ENCODE results near the gene AGBL1.

Gene AGBL1

GRCh38 chr15:86590461-86590860 lies 510.8 kb downstream of the AGBL1 start:
- H3K9ac ChIP-seq (ENCODE audit: low read depth, low read length), result no peak overlapping the region
- peaks cover 3% of the 10 kb centered on the region for H3K4me1 ChIP-seq (ENCODE audit: control insufficient read depth, insufficient read depth, low read length)
- H3K9me3 ChIP-seq (ENCODE audit: control insufficient read depth, insufficient read depth, low read length), result peaks cover under 1% of the 10 kb centered on the region
- H3K36me3 ChIP-seq (ENCODE audit: control insufficient read depth, insufficient read depth, low read length), result no peaks in the 10 kb centered on the region
- no peaks in the 10 kb centered on the region for H3K27me3 ChIP-seq (ENCODE audit: control insufficient read depth, insufficient read depth, low read length)
- no peak overlapping the region for H3K4me3 ChIP-seq (ENCODE audit: low read depth, low read length)

DNA sequence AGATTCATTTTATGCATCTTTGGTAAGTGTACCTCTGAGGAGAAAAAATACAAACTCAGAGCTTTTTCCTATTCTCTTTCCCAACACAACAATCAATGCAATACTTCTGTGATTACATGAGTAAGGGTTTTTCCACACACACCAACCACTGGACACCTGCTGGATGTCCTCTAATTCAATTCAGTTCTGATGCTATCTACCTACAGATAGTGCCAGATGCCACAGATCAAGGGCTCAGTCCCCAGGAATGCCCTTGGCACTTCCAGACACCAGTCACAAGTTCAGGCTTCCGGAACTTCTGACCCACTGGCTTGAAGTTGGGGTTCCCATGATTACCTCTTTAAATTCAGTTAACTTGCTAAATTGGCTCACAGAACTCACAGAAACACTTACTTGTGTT lies 511.5 kb downstream of the AGBL1 start:
- Histone ChIP-seq H3K9me3 (ENCODE audit: control insufficient read depth, insufficient read depth, low read length) (peaks cover 4% of the 10 kb centered on the region), H3K4me1 (ENCODE audit: control insufficient read depth, insufficient read depth, low read length) (peaks cover 3% of the 10 kb centered on the region), H3K36me3 (ENCODE audit: control insufficient read depth, insufficient read depth, low read length) (no peaks in the 10 kb centered on the region), H3K4me3 (ENCODE audit: low read depth, low read length) (no peak overlapping the region), H3K9ac (ENCODE audit: low read depth, low read length) (no peak overlapping the region), H3K27me3 (ENCODE audit: control insufficient read depth, insufficient read depth, low read length) (no peaks in the 10 kb centered on the region)

DNA sequence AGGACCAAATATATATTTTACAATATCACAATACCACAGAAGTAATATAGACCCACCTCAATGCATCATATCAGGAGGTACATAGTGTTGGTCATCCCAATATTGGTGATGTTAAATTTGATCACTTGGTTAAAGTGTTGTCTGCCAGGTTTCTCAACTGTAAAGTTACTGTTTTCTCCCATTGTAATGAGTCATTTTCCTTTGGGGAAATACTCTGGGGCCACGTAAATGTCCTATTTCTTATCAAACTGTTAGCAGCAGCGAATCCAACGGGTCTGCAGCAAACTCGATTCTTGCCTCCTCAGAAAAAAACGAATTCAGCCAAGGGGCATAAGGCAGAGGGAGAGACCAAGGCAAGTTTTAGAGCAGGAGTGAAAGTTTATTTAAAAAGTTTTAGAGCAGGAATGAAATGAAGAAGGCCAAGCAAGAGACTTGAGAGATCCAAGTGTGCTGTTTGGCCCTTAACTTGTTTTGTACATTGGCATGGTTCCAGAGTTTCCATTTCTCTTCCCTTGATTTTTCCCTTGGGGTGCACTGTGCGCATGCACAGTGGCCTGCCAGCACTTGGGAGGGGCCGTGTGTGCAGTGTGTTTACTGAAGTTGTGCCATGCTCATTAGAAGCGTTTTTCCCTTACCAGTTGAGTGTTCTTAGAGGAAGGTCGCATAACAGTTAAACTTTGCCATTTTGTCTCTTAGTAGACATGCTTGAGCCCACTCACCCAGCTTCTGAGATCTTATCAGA lies 512.5 kb downstream of the AGBL1 start:
- H3K9ac ChIP-seq (ENCODE audit: low read depth, low read length), result no peak overlapping the region
- no peak overlapping the region for H3K4me3 ChIP-seq (ENCODE audit: low read depth, low read length)
- H3K9me3 ChIP-seq (ENCODE audit: control insufficient read depth, insufficient read depth, low read length), result peaks cover 4% of the 10 kb centered on the region
- no peaks in the 10 kb centered on the region for H3K36me3 ChIP-seq (ENCODE audit: control insufficient read depth, insufficient read depth, low read length)
- no peaks in the 10 kb centered on the region for H3K27me3 ChIP-seq (ENCODE audit: control insufficient read depth, insufficient read depth, low read length)
- H3K4me1 ChIP-seq (ENCODE audit: control insufficient read depth, insufficient read depth, low read length), result peaks cover 3% of the 10 kb centered on the region

GRCh38 chr15:86595741-86596140 lies 516.1 kb downstream of the AGBL1 start:
- Histone ChIP-seq H3K9me3 (ENCODE audit: control insufficient read depth, insufficient read depth, low read length) (peaks cover 4% of the 10 kb centered on the region), H3K27me3 (ENCODE audit: control insufficient read depth, insufficient read depth, low read length) (no peaks in the 10 kb centered on the region), H3K4me1 (ENCODE audit: control insufficient read depth, insufficient read depth, low read length) (no peaks in the 10 kb centered on the region), H3K9ac (ENCODE audit: low read depth, low read length) (no peak overlapping the region), H3K4me3 (ENCODE audit: low read depth, low read length) (no peak overlapping the region), H3K36me3 (ENCODE audit: control insufficient read depth, insufficient read depth, low read length) (no peaks in the 10 kb centered on the region)

GRCh38 chr15:86603466-86603865 lies 523.8 kb downstream of the AGBL1 start:
- Histone ChIP-seq H3K4me1 (ENCODE audit: control insufficient read depth, insufficient read depth, low read length) (no peaks in the 10 kb centered on the region), H3K9me3 (ENCODE audit: control insufficient read depth, insufficient read depth, low read length) (no peaks in the 10 kb centered on the region), H3K9ac (ENCODE audit: low read depth, low read length) (no peak overlapping the region), H3K27me3 (ENCODE audit: control insufficient read depth, insufficient read depth, low read length) (no peaks in the 10 kb centered on the region), H3K36me3 (ENCODE audit: control insufficient read depth, insufficient read depth, low read length) (no peaks in the 10 kb centered on the region), H3K4me3 (ENCODE audit: low read depth, low read length) (no peak overlapping the region)

GRCh38 chr15:86608461-86609205 lies 529.0 kb downstream of the AGBL1 start:
- H3K27me3 ChIP-seq (ENCODE audit: control insufficient read depth, insufficient read depth, low read length), result no peaks in the 10 kb centered on the region
- H3K36me3 ChIP-seq (ENCODE audit: control insufficient read depth, insufficient read depth, low read length), result no peaks in the 10 kb centered on the region
- H3K4me3 ChIP-seq (ENCODE audit: low read depth, low read length), result no peak overlapping the region
- peaks cover 4% of the 10 kb centered on the region for H3K4me1 ChIP-seq (ENCODE audit: control insufficient read depth, insufficient read depth, low read length)
- H3K9me3 ChIP-seq (ENCODE audit: control insufficient read depth, insufficient read depth, low read length), result no peaks in the 10 kb centered on the region
- H3K9ac ChIP-seq (ENCODE audit: low read depth, low read length), result no peak overlapping the region

GRCh38 chr15:86609275-86609674 lies 529.6 kb downstream of the AGBL1 start:
- Histone ChIP-seq H3K4me3 (ENCODE audit: low read depth, low read length) (no peak overlapping the region), H3K27me3 (ENCODE audit: control insufficient read depth, insufficient read depth, low read length) (no peaks in the 10 kb centered on the region), H3K9me3 (ENCODE audit: control insufficient read depth, insufficient read depth, low read length) (no peaks in the 10 kb centered on the region), H3K9ac (ENCODE audit: low read depth, low read length) (no peak overlapping the region), H3K4me1 (ENCODE audit: control insufficient read depth, insufficient read depth, low read length) (peaks cover 4% of the 10 kb centered on the region), H3K36me3 (ENCODE audit: control insufficient read depth, insufficient read depth, low read length) (no peaks in the 10 kb centered on the region)

- Histone ChIP-seq H3K9ac (ENCODE audit: low read depth, low read length) (no peak overlapping the region), H3K9me3 (ENCODE audit: control insufficient read depth, insufficient read depth, low read length) (no peaks in the 10 kb centered on the region), H3K36me3 (ENCODE audit: control insufficient read depth, insufficient read depth, low read length) (no peaks in the 10 kb centered on the region), H3K4me3 (ENCODE audit: low read depth, low read length) (no peak overlapping the region), H3K4me1 (ENCODE audit: control insufficient read depth, insufficient read depth, low read length) (peaks cover 4% of the 10 kb centered on the region), H3K27me3 (ENCODE audit: control insufficient read depth, insufficient read depth, low read length) (no peaks in the 10 kb centered on the region)
Observed at GRCh38 chr15:86610038-86610437, 530.4 kb downstream of the AGBL1 start.

GRCh38 chr15:86611417-86612040 lies 531.9 kb downstream of the AGBL1 start:
- H3K9me3 ChIP-seq (ENCODE audit: control insufficient read depth, insufficient read depth, low read length), result no peaks in the 10 kb centered on the region
- H3K4me3 ChIP-seq (ENCODE audit: low read depth, low read length), result no peak overlapping the region
- H3K4me1 ChIP-seq (ENCODE audit: control insufficient read depth, insufficient read depth, low read length), result peaks cover 4% of the 10 kb centered on the region
- H3K9ac ChIP-seq (ENCODE audit: low read depth, low read length), result no peak overlapping the region
- no peaks in the 10 kb centered on the region for H3K27me3 ChIP-seq (ENCODE audit: control insufficient read depth, insufficient read depth, low read length)
- H3K36me3 ChIP-seq (ENCODE audit: control insufficient read depth, insufficient read depth, low read length), result no peaks in the 10 kb centered on the region

GRCh38 chr15:86615411-86615810 lies 535.7 kb downstream of the AGBL1 start:
- H3K27me3 ChIP-seq (ENCODE audit: control insufficient read depth, insufficient read depth, low read length), result no peaks in the 10 kb centered on the region
- H3K36me3 ChIP-seq (ENCODE audit: control insufficient read depth, insufficient read depth, low read length), result no peaks in the 10 kb centered on the region
- H3K9ac ChIP-seq (ENCODE audit: low read depth, low read length), result no peak overlapping the region
- H3K9me3 ChIP-seq (ENCODE audit: control insufficient read depth, insufficient read depth, low read length), result no peaks in the 10 kb centered on the region
- peaks cover 6% of the 10 kb centered on the region for H3K4me1 ChIP-seq (ENCODE audit: control insufficient read depth, insufficient read depth, low read length)
- H3K4me3 ChIP-seq (ENCODE audit: low read depth, low read length), result no peak overlapping the region

DNA sequence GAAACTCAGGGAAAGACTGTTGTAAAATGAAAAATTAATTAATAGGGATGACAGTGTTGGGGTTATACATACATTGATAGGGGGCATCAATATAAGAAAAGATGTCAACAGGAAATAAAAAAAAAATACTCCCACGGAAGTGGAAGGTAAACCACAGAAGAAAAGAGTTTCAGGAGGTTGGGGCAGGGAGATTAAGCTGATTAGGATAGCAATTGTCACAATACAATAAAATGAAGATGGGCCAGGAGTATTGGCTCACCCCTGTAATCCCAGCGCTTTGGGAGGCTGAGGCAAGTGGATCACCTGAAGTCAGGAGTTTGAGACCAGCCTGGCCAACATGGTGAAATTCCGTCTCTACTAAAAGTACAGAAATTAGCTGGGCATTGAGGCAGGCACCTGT lies 536.1 kb downstream of the AGBL1 start:
- H3K4me3 ChIP-seq (ENCODE audit: low read depth, low read length), result no peak overlapping the region
- no peaks in the 10 kb centered on the region for H3K36me3 ChIP-seq (ENCODE audit: control insufficient read depth, insufficient read depth, low read length)
- H3K9me3 ChIP-seq (ENCODE audit: control insufficient read depth, insufficient read depth, low read length), result no peaks in the 10 kb centered on the region
- H3K9ac ChIP-seq (ENCODE audit: low read depth, low read length), result no peak overlapping the region
- H3K4me1 ChIP-seq (ENCODE audit: control insufficient read depth, insufficient read depth, low read length), result peaks cover 6% of the 10 kb centered on the region
- no peaks in the 10 kb centered on the region for H3K27me3 ChIP-seq (ENCODE audit: control insufficient read depth, insufficient read depth, low read length)

DNA sequence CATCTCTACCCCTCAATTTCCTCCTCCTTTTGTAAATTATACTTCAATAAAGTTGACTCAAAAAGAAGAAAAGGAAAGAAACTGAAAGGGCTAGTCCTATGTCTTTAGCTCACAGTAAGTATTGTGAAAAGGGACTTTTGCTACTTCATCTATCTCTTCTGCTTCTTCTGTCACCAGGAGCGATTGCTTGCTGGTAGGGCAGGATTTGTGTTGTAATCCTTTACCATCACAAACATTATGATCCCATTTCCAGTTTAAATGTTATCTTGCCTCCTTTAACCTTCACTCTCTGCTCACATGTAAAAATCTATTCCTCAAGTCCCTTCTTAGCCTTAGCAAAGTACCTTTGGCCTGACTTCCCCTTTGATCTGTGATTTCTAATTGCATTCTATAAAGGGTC lies 537.1 kb downstream of the AGBL1 start:
- H3K9ac ChIP-seq (ENCODE audit: low read depth, low read length), result no peak overlapping the region
- H3K4me3 ChIP-seq (ENCODE audit: low read depth, low read length), result no peak overlapping the region
- no peaks in the 10 kb centered on the region for H3K9me3 ChIP-seq (ENCODE audit: control insufficient read depth, insufficient read depth, low read length)
- H3K36me3 ChIP-seq (ENCODE audit: control insufficient read depth, insufficient read depth, low read length), result no peaks in the 10 kb centered on the region
- peaks cover 6% of the 10 kb centered on the region for H3K4me1 ChIP-seq (ENCODE audit: control insufficient read depth, insufficient read depth, low read length)
- H3K27me3 ChIP-seq (ENCODE audit: control insufficient read depth, insufficient read depth, low read length), result no peaks in the 10 kb centered on the region
